ENCODE measurements around the gene NDUFS5.

DNA sequence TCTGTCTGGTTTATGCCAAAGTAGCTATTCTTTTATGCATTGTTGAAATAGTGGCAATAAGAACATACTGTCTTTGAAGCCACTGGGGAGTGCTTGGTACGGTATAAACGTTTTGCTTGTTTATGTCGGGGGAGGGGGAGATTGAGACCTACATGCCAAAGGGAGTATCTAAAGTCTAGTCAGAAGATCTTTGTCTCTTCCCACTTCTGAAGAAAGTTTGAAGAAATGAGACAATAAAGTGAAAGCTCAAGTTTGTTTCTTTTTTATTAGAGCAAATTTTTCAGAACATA lies 28.3 kb upstream of the NDUFS5 start:
- TF ChIP-seq, protein P1, sequence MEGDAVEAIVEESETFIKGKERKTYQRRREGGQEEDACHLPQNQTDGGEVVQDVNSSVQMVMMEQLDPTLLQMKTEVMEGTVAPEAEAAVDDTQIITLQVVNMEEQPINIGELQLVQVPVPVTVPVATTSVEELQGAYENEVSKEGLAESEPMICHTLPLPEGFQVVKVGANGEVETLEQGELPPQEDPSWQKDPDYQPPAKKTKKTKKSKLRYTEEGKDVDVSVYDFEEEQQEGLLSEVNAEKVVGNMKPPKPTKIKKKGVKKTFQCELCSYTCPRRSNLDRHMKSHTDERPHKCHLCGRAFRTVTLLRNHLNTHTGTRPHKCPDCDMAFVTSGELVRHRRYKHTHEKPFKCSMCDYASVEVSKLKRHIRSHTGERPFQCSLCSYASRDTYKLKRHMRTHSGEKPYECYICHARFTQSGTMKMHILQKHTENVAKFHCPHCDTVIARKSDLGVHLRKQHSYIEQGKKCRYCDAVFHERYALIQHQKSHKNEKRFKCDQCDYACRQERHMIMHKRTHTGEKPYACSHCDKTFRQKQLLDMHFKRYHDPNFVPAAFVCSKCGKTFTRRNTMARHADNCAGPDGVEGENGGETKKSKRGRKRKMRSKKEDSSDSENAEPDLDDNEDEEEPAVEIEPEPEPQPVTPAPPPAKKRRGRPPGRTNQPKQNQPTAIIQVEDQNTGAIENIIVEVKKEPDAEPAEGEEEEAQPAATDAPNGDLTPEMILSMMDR (IDR thresholded peaks at IDR 0.05) = no peak
- no peak for TF ChIP-seq POLR2A (IDR thresholded peaks at IDR 0.05)
